Suprapubic skin (tissue), 4 donors: ENCODE results near the gene GVQW3. TPM values are rescaled to one million over a fixed set of nuclear protein-coding genes. Genes with fewer than 3 reads are reported as not detected.
"Not testable (repeated sequence)": the region's sequence is repeated elsewhere in the genome, so short reads cannot be mapped to it uniquely, and the experiment has no call there.

Source experiments
- DNase-seq, 2 donors: peaks; one replicate each; pipeline ENCODE4 v3.0.0-alpha.2; 2019; ENCODE audit warnings: low spot score in 2 of 2
- H3K27ac ChIP-seq: fragments of 200-600 bp; sonication (generic); one replicate; pipeline ENCODE4 v1.5.1; 2019
- H3K27me3 ChIP-seq: fragments of 200-600 bp; sonication (generic); one replicate; pipeline ENCODE4 v1.5.1; 2019
- H3K36me3 ChIP-seq: fragments of 200-600 bp; sonication (generic); one replicate; pipeline ENCODE4 v1.5.1; 2019
- H3K4me1 ChIP-seq: fragments of 200-600 bp; sonication (generic); one replicate; pipeline ENCODE4 v1.5.1; 2019
- H3K4me3 ChIP-seq: fragments of 200-600 bp; sonication (generic); one replicate; pipeline ENCODE4 v1.5.1; 2019; ENCODE audit warnings: mild to moderate bottlenecking
- H3K9me3 ChIP-seq: fragments of 200-600 bp; sonication (generic); one replicate; pipeline ENCODE4 v1.5.1; 2019
- EP300 ChIP-seq: sonication (generic); formaldehyde crosslinking; IDR thresholded peaks from one replicate; pipeline ENCODE4 v1.6.1; 2017; ENCODE audit warnings: antibody characterized with exemption
- POLR2A ChIP-seq, 2 donors: fragments of 450-650 bp; IDR thresholded peaks; one replicate each; pipeline ENCODE4 v1.6.1; 2017; ENCODE audit warnings: antibody characterized with exemption in 2 of 2, mild to moderate bottlenecking in 2 of 2, moderate library complexity in 2 of 2
- POLR2AphosphoS5 ChIP-seq, 3 donors: sonication (generic); formaldehyde crosslinking; IDR thresholded peaks; one replicate each; pipeline ENCODE4 v1.6.1; 2017; ENCODE audit warnings: antibody characterized with exemption in 3 of 3
- WGBS: methylation state at CpG from one replicate; pipeline ENCODE4 v1.1.5; 2018; 5-methylcytosine and 5-hydroxymethylcytosine counted together
- total RNA-seq, 4 donors: library from RNA; depleted of rRNA; stranded (reverse); fragments of >200 nt; gene quantifications; one replicate each; pipeline ENCODE4 v1.1.0, GENCODE V29; 2016
- TF ChIP-seq, protein P1 (sequence below), 2 donors: fragments of 200-600 bp in 1 of 2; fragments of 450-650 bp in 1 of 2; sonication (generic) in 1 of 2; IDR thresholded peaks; one replicate each; pipeline ENCODE4 v1.5.1; 2016 to 2019; ENCODE audit warnings: antibody characterized with exemption in 2 of 2, mild to moderate bottlenecking in 1 of 2, moderate library complexity in 1 of 2

The GVQW3 gene
- total RNA-seq, 4 donors from 2014 or later, result 0.36 to 2.5 (median 1.1) TPM

DNA sequence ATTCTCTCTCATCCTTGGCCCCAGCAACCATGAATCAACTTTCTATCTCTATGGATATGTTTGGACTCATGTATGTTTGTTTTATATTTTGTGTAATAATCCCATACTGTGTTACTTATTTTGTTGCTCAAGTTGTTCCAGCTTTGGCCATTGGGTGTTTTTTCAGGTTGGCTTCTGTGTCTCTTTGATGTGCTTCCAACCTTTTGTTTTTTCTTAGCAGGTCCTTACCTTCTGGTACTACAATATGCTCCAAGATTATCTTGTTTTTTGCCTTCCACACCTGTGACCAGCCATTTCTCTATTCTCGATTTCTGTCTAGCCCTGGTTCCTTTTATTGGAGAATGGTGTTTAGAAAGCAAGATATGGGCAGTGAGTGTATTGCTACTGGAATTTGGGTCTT, 14.2 kb downstream of the GVQW3 start:
- Histone ChIP-seq H3K9me3 (no peaks in the 10 kb centered on the region), H3K36me3 (no peaks in the 10 kb centered on the region), H3K4me1 (no peaks in the 10 kb centered on the region), H3K27ac (no peak overlapping the region), H3K4me3 (no peak overlapping the region), H3K27me3 (no peaks in the 10 kb centered on the region)
- WGBS, result 93% methylated on average over 1 of the region's 1 CpG
- no peak for DNase-seq
- no peak for TF ChIP-seq EP300
- no peak for TF ChIP-seq POLR2A (IDR thresholded peaks at IDR 0.05)
- TF ChIP-seq POLR2AphosphoS5 (IDR thresholded peaks at IDR 0.05), result no peak
- TF ChIP-seq, protein P1, sequence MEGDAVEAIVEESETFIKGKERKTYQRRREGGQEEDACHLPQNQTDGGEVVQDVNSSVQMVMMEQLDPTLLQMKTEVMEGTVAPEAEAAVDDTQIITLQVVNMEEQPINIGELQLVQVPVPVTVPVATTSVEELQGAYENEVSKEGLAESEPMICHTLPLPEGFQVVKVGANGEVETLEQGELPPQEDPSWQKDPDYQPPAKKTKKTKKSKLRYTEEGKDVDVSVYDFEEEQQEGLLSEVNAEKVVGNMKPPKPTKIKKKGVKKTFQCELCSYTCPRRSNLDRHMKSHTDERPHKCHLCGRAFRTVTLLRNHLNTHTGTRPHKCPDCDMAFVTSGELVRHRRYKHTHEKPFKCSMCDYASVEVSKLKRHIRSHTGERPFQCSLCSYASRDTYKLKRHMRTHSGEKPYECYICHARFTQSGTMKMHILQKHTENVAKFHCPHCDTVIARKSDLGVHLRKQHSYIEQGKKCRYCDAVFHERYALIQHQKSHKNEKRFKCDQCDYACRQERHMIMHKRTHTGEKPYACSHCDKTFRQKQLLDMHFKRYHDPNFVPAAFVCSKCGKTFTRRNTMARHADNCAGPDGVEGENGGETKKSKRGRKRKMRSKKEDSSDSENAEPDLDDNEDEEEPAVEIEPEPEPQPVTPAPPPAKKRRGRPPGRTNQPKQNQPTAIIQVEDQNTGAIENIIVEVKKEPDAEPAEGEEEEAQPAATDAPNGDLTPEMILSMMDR (IDR thresholded peaks at IDR 0.05), result no peak

DNA sequence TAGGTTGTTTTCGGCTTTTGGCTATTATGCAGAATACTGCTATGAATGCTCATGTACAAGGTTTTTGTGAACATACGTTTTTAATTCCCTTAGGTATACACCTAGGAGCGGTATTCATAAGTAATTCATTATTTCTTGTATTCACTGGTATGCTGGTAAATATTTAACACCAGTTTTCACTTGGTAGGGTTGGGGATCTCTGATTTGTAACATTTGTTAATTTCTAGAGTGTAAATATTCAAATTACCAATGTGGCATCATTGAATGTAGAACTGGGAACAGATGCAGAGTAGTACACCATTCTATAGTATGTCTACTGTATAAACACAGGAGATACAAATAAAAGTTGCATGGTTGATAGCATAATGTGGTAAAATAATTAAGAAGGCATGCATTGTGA, 16.3 kb downstream of the GVQW3 start:
- TF ChIP-seq POLR2AphosphoS5 (IDR thresholded peaks at IDR 0.05) (no peak), POLR2A (IDR thresholded peaks at IDR 0.05) (no peak)
- TF ChIP-seq, protein P1 (IDR thresholded peaks at IDR 0.05), result no peak
- Histone ChIP-seq H3K27ac (no peak overlapping the region), H3K36me3 (no peaks in the 10 kb centered on the region), H3K4me3 (no peak overlapping the region), H3K27me3 (no peaks in the 10 kb centered on the region), H3K9me3 (no peaks in the 10 kb centered on the region), H3K4me1 (no peaks in the 10 kb centered on the region)
- DNase-seq, result no peak
- 90% methylated on average over 3 of the region's 3 CpGs for WGBS

- H3K36me3 ChIP-seq, result no peaks in the 10 kb centered on the region
- no peak for DNase-seq
- H3K4me3 ChIP-seq, result no peak overlapping the region
- WGBS, result 97% methylated on average over 1 of the region's 1 CpG
- no peaks in the 10 kb centered on the region for H3K27me3 ChIP-seq
- no peak overlapping the region for H3K27ac ChIP-seq
- no peaks in the 10 kb centered on the region for H3K9me3 ChIP-seq
- no peaks in the 10 kb centered on the region for H3K4me1 ChIP-seq
- TF ChIP-seq, protein P1 (IDR thresholded peaks at IDR 0.05), result no peak
- no peak for TF ChIP-seq EP300
- TF ChIP-seq POLR2A (IDR thresholded peaks at IDR 0.05), result no peak
- TF ChIP-seq POLR2AphosphoS5 (IDR thresholded peaks at IDR 0.05), result no peak
Observed at GRCh38 chr11:76400967-76401366, 19.8 kb downstream of the GVQW3 start.

GRCh38 chr11:76401484-76401883, 20.4 kb downstream of the GVQW3 start:
- H3K4me3 ChIP-seq, DNase-seq, H3K36me3 ChIP-seq, H3K9me3 ChIP-seq, H3K27me3 ChIP-seq, H3K4me1 ChIP-seq, H3K27ac ChIP-seq: not testable (repeated sequence)
- WGBS, result 90% methylated on average over 8 of the region's 8 CpGs

DNA sequence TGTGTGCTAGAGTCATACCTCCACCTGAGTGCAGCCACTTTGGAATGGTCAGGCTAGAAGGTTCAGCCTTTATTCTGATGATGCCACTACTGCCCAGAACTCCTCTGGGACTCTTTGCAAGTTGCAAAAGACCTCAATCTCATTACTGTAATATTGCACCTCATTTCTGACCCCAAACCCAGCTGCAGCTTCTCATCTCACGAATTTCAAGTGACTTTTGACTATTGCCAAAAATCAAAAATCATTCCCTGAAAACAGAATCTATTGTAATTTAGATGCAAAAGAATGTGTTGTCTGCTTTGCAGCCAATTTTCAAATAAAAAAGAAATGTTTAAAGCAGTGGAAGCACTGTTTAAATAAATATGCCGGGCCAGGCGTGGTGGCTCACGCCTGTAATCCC, 25.2 kb downstream of the GVQW3 start:
- H3K9me3 ChIP-seq, result no peaks in the 10 kb centered on the region
- H3K4me3 ChIP-seq, result no peak overlapping the region
- no peak for DNase-seq
- H3K27ac ChIP-seq, result no peak overlapping the region
- no peaks in the 10 kb centered on the region for H3K27me3 ChIP-seq
- H3K4me1 ChIP-seq, result no peaks in the 10 kb centered on the region
- no peaks in the 10 kb centered on the region for H3K36me3 ChIP-seq
- TF ChIP-seq POLR2AphosphoS5 (IDR thresholded peaks at IDR 0.05) (no peak), EP300 (no peak), POLR2A (IDR thresholded peaks at IDR 0.05) (no peak)
- TF ChIP-seq, protein P1 (IDR thresholded peaks at IDR 0.05), result no peak
- WGBS, result 96% methylated on average over 4 of the region's 4 CpGs

DNA sequence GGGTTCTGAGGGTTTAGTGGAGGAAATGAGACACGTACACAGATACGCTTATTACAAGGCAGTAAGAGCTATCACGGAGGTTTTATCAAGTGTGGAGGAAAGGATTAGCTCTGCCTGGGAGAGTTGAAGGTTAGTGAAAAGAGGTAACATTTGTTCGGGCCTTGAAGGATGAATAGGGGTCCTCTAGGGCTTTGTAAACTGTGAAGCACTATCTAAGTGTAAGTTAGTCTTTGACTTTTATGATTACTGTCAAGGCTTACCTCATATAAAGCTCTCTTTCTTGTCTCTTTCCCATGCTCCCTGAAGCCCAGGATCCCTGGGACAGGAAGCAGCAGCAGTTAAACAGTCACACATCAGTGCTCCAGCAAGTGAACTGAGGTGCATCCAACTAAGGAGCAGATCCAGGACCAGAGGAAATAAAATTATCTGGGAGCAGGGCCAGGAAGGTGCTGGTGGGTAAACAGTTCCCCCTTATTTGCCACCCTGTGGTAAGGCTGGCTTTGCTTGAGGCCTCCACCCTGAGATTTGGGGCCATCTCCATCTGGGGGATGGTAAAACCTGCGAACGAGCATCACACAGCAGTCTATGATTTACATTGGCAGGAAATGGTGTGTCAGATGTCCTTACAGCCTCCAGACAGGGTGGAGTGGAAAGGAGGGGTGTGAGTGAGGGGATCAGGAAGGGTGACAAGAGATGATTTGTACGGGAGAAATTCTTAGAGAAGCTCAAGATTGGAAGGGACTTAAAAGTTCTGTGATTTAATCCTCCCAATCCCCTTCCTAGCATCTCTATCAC, 27.2 kb downstream of the GVQW3 start:
- WGBS, result 62% methylated on average over 7 of the region's 7 CpGs
- DNase-seq, result no peak

More for the DNA sequence above, 27.2 kb downstream of the GVQW3 start:
- H3K4me3 ChIP-seq, result no peak overlapping the region
- H3K27me3 ChIP-seq, result no peaks in the 10 kb centered on the region
- H3K4me1 ChIP-seq, result no peaks in the 10 kb centered on the region
- no peak for TF ChIP-seq POLR2AphosphoS5 (IDR thresholded peaks at IDR 0.05)
- TF ChIP-seq POLR2A (IDR thresholded peaks at IDR 0.05), result no peak
- no peak for TF ChIP-seq EP300
- TF ChIP-seq, protein P1 (IDR thresholded peaks at IDR 0.05), result no peak
- H3K9me3 ChIP-seq, result no peaks in the 10 kb centered on the region
- no peaks in the 10 kb centered on the region for H3K36me3 ChIP-seq
- H3K27ac ChIP-seq, result no peak overlapping the region
